AG04450 (cell line): Measurements from ENCODE around the gene SMARCE1. TPM values are rescaled to one million over a fixed set of nuclear protein-coding genes. Genes with fewer than 3 reads are reported as not detected.

Experiments
- CTCF ChIA-PET: fragments of 300-600, 350-600 bp; formaldehyde crosslinking; extraction: SDS; loops from one replicate; lab custom pipeline; 2022; ENCODE audit warnings: antibody characterized with exemption, inconsistent platforms; lab: Charles Lee
- POLR2A ChIA-PET: fragments of 350-600 bp; formaldehyde crosslinking; extraction: SDS; loops from one replicate; lab custom pipeline; 2021; ENCODE audit warnings: antibody characterized with exemption, inconsistent platforms; lab: Yijun Ruan, JAX
- DNase-seq: peaks from one replicate; pipeline ENCODE4 v3.0.0-alpha.2; 2011; ENCODE audit warnings: low read depth, low spot score
- H3K27ac ChIP-seq: one replicate; pipeline ENCODE4 v1.5.1; 2012; ENCODE audit warnings: low read depth, low read length, control low read depth
- H3K27me3 ChIP-seq: one replicate; pipeline ENCODE4 v1.6.0; 2012; ENCODE audit warnings: low read length; ENCODE audit not compliant: control insufficient read depth, insufficient read depth
- H3K4me3 ChIP-seq: 2 replicates; pipeline ENCODE4 v1.5.1; 2011; ENCODE audit warnings: mild to moderate bottlenecking, low read depth, low read length, control low read depth
- H3K9me3 ChIP-seq: 2 replicates; pipeline ENCODE4 v1.5.1; 2012; ENCODE audit warnings: low read length; ENCODE audit not compliant: control insufficient read depth, insufficient read depth
- polyA plus RNA-seq: library from polyadenylated mRNA; depleted of rRNA; stranded (reverse); fragments of >200 nt; gene quantifications from 2 replicates; pipeline ENCODE4 v1.2.3, GENCODE V29; 2011
- TF ChIP-seq, protein P1 (sequence below): IDR thresholded peaks from 2 replicates; pipeline ENCODE4 v1.5.1; 2011; ENCODE audit warnings: low read depth, low read length, control low read depth, inconsistent platforms

Gene SMARCE1
- polyA plus RNA-seq, 1 experiment: 111 TPM

DNA sequence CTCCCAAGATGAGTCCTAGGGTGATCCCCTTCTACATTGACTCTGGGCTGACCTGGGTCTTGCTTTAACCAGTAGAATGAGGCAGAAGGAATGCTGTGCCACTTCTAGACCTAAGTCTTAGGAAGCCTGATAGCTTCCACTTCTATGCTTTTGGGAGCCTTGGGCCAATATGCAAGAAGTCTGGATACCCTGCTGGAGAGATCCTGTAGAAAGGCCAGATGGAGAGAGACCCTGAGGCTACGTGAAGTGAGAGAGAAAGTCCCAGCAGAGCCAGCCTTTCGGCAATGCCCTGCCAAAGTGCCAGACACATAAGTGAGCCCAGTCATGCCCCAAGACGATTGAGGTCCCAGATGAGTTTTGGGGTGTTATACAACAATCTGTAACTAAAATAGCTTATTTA is 15.6 kb upstream of the SMARCE1 start:
- CTCF ChIA-PET: no interaction called here
- Histone ChIP-seq H3K9me3 (no peaks in the 10 kb centered on the region), H3K27ac (no peak overlapping the region), H3K27me3 (peaks cover 30% of the 10 kb centered on the region), H3K4me3 (no peak overlapping the region)
- DNase-seq: no peak
- TF ChIP-seq, protein P1, sequence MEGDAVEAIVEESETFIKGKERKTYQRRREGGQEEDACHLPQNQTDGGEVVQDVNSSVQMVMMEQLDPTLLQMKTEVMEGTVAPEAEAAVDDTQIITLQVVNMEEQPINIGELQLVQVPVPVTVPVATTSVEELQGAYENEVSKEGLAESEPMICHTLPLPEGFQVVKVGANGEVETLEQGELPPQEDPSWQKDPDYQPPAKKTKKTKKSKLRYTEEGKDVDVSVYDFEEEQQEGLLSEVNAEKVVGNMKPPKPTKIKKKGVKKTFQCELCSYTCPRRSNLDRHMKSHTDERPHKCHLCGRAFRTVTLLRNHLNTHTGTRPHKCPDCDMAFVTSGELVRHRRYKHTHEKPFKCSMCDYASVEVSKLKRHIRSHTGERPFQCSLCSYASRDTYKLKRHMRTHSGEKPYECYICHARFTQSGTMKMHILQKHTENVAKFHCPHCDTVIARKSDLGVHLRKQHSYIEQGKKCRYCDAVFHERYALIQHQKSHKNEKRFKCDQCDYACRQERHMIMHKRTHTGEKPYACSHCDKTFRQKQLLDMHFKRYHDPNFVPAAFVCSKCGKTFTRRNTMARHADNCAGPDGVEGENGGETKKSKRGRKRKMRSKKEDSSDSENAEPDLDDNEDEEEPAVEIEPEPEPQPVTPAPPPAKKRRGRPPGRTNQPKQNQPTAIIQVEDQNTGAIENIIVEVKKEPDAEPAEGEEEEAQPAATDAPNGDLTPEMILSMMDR: no peak
- POLR2A ChIA-PET: no interaction called here

DNA sequence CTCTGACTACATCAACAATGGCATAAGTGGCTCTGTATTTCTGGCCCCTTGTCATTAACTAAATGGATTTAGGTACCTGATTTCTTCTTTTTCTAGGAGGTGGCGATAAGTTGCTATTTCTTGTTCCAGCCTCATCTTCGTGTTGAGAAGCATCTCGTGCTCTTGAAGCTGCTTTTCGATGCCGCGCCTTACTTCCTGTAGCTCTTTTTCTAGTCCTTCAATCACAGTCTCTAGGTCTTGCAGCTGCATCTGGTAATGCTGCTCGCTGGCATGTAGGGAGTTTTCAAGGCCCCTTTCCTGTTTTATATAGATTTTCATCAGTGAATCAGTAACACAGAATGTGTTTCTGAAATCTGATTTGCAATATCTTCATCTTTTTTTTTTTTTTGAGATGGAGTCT is 12.3 kb upstream of the SMARCE1 start:
- POLR2A ChIA-PET: no interaction called here
- no peaks in the 10 kb centered on the region; the same call in 1 of the 2 replicates for H3K9me3 ChIP-seq
- H3K27ac ChIP-seq: no peak overlapping the region
- TF ChIP-seq, protein P1: no peak
- H3K27me3 ChIP-seq: peaks cover 20% of the 10 kb centered on the region
- no peak overlapping the region for H3K4me3 ChIP-seq
- CTCF ChIA-PET: interaction anchor here (0.7 kb wide), 1 partner anchor 15 kb away, joined by 3 read pairs; no protein-coding TSS in a partner anchor
- no peak for DNase-seq

DNA sequence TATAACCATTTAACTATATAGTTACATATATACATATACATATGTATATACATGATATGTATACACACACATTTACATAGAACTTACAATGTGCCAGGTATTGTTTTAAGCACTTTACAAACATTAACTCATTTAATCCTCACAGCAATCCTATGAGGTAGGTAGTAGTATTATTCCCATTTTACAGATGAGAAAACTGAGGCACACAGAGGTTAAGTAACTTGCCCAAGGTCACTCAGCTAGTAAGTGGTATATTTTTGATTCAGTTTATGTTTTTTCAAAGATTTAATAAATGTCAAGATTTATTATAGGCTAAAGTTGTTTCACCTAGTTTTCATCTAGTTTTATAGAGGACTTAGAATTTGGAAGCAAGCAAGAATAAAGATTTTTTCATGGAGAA is 10.8 kb upstream of the SMARCE1 start:
- no peak for DNase-seq
- POLR2A ChIA-PET: no interaction called here
- Histone ChIP-seq H3K27ac (no peak overlapping the region), H3K9me3 (no peaks in the 10 kb centered on the region; the same call in 1 of the 2 replicates), H3K4me3 (no peak overlapping the region), H3K27me3 (peaks cover 12% of the 10 kb centered on the region)
- CTCF ChIA-PET: no interaction called here
- TF ChIP-seq, protein P1: no peak

DNA sequence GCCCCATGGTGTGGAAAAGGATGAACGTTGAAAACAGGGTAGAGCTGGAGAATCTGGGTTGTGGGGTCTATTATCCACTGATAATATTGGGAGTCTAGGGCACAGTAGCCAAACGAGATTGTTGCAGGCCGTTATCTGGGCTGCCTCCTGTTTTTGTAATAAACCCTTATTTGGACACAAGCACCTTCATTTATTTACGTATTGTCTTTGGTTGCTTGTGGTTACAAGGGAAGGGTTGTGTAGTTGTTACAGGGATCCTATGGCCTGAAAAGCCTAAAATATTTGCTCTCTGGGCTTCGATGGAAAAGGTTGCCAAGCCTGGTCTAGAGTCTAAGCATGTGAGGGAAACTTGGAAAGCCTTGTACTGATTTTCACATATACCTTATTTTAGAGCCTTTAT is 4.3 kb upstream of the SMARCE1 start:
- ChIA-PET CTCF (no interaction called here), POLR2A (no interaction called here)

DNA sequence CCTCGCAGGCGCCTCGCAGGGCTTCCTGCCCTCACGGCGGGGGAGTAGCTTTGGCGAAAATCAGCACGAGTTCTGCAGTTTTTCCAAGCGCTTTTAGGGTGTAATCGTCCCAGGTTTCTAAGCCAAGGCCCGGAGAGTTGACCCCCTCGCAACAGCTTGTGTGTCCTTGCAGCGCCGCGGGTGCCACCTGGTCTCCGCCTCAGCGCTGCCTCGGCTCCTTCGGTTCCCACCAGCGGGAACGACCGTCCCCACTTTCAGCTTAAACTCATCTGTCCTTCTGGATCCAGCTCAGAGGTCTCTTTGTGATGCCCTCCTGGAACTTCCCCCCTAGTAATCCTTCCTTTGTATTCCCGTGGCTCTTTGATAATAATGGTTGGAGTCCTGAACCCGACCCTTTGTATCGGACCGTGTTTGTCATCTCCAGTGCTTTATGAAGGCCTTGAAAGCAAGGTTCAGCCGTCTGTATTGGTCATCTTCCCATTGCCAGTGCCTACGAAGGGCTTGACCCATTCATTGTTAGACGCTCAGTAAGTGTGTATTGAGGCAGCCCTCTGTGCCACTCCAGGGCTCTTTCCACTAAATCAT is 858 bp upstream of the SMARCE1 start:
- CTCF ChIA-PET: interaction anchor here (1.6 kb wide), 1 partner anchor 29 kb away, joined by 3 read pairs; no protein-coding TSS in a partner anchor
- Histone ChIP-seq H3K27me3 (no peaks in the 10 kb centered on the region), H3K9me3 (no peaks in the 10 kb centered on the region), H3K4me3 (peak overlapping the region; percentile 86), H3K27ac (peak overlapping the region; percentile 97)
- POLR2A ChIA-PET: interaction anchor here (1.0 to 1.2 kb wide), 2 partner anchors 170 to 1040 kb away, joined by 3 to 4 read pairs; partner anchors contain the start of gene EIF1
- TF ChIP-seq, protein P1: no peak
- no peak for DNase-seq

More for the DNA sequence above, 4.3 kb upstream of the SMARCE1 start:
- no peak for DNase-seq
- H3K9me3 ChIP-seq: no peaks in the 10 kb centered on the region; the same call in 1 of the 2 replicates
- H3K27me3 ChIP-seq: no peaks in the 10 kb centered on the region
- TF ChIP-seq, protein P1: no peak
- H3K4me3 ChIP-seq: no peak overlapping the region
- no peak overlapping the region for H3K27ac ChIP-seq
